ENCODE results near the gene OS9.

OS9 gene

GRCh38 chr12:57736741-57737466, 43.0 kb downstream of the OS9 start (continued):
- TF ChIP-seq GLIS1 (tag by site-specific recombination; IDR thresholded peaks at IDR 0.05), result peak; percentile 61
- 0 out of 2 replicates have a peak, but pooled peaks have one; percentile 18 for TF ChIP-seq ZNF223 (tag by site-specific recombination; IDR thresholded peaks at IDR 0.05)
- TF ChIP-seq EGR2 (tag by site-specific recombination; IDR thresholded peaks at IDR 0.05; ENCODE audit: low read depth), result peak; percentile 31; the same call in 1 of the 2 replicates

DNA sequence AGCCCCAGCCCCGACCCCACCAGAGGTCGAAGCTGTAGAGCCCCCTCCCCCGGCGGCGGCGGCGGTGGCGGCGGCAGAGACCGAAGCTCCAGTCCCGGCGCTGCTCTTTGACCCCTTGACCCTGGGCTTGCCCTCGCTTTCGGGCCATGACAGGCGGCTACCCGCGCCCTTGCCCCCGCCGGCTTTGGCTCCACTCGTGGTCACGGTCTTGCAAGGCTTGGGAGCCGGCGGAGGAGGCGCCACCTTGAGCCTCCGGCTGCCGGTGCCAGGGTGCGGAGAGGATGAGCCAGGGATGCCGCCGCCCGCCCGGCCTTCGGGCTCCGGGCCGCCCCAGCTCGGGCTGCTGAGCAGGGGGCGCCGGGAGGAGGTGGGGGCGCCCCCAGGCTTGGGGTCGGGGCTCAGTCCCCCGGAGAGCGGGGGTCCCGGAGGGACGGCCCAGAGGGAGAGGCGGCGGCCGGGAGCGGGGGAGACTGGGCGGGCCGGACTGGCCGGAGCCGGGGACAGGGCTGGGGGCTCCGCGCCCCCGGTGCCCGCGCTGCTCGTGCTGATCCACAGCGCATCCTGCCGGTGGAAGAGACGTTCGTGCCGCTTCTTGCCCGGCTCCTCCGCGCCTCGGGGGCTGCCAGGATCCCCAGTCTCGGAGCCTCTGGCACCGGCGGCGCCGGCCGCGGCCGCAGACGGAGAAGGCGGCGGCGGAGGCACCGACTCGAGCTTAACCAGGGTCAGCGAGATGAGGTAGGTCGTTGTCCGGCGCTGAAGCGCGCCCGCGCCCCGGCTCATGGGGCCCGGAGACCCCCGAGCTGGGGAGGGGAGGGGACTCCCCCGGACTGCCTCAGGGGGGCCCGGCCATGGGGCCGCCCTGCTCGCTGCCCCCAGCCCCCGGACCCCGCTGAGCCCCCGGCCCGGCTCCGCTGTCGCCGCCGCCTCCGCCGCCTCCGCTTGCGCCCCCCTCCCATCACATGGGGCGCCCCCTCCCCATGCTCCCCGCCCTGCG, 43.8 kb downstream of the OS9 start:
- ChIA-PET POLR2A (interaction anchor here (1.2 kb wide), 1 partner anchor 12 kb away, joined by 6 read pairs; no protein-coding TSS in a partner anchor), CTCF (interaction anchor here (1.1 to 4.8 kb wide), 3 partner anchors 13 to 154 kb away, joined by 3 to 55 read pairs (median 35); no protein-coding TSS in a partner anchor)
- Histone ChIP-seq H3K36me3 (ENCODE audit: control insufficient read depth in 2 of 2, insufficient read depth in 1 of 2, low read length in 2 of 2) (no peaks in the 10 kb centered on the region), H3K4me1 (ENCODE audit: control insufficient read depth, insufficient read depth, low read length) (peaks cover 6% of the 10 kb centered on the region; the same call in 1 of the 2 replicates), H3K4me3 (ENCODE audit: low read depth, low read length) (peak overlapping the region; percentile 37), H3K27ac (ENCODE audit: extremely low read depth, low read depth, low read length) (no peak overlapping the region; the same call in 1 of the 2 replicates), H3K9me3 (ENCODE audit: control insufficient read depth, insufficient read depth, low read depth, low read length) (no peaks in the 10 kb centered on the region)
- TF ChIP-seq ZBTB7A (tag by site-specific recombination; IDR thresholded peaks at IDR 0.05; ENCODE audit: low read depth) (peak; percentile 62; the same call in 1 of the 2 replicates), ZNF398 (tag by site-specific recombination; IDR thresholded peaks at IDR 0.05) (0 out of 2 replicates have a peak, but pooled peaks have one; percentile 6), IKZF3 (tag by site-specific recombination; IDR thresholded peaks at IDR 0.05) (no peak), ZSCAN30 (tag by site-specific recombination; IDR thresholded peaks at IDR 0.05) (no peak), ZNF184 (tag by site-specific recombination; IDR thresholded peaks at IDR 0.05) (no peak), EGR2 (tag by site-specific recombination; IDR thresholded peaks at IDR 0.05; ENCODE audit: low read depth) (no peak), ZNF16 (tag by site-specific recombination; IDR thresholded peaks at IDR 0.05; ENCODE audit: low read depth) (no peak), SALL2 (tag by site-specific recombination; IDR thresholded peaks at IDR 0.05; ENCODE audit: borderline replicate concordance) (no peak), ZNF324 (tag by site-specific recombination; IDR thresholded peaks at IDR 0.05) (no peak), ZNF560 (tag by site-specific recombination; IDR thresholded peaks at IDR 0.05; ENCODE audit: borderline replicate concordance) (peak; percentile 89), ZNF670 (tag by site-specific recombination; IDR thresholded peaks at IDR 0.05; ENCODE audit: low read depth) (no peak), ZNF169 (tag by site-specific recombination; IDR thresholded peaks at IDR 0.05) (no peak), ZNF530 (tag by site-specific recombination; IDR thresholded peaks at IDR 0.05; ENCODE audit: low read depth) (no peak), ZNF248 (tag by site-specific recombination; IDR thresholded peaks at IDR 0.05) (no peak), PRDM6 (tag by site-specific recombination; IDR thresholded peaks at IDR 0.05) (no peak), ZFHX2 (tag by site-specific recombination; conservative IDR thresholded peaks at IDR 0.05) (0 out of 2 replicates have a peak, but pooled peaks have one; percentile 6), ZNF311 (tag by site-specific recombination; IDR thresholded peaks at IDR 0.05; ENCODE audit: borderline replicate concordance) (no peak), PATZ1 (tag by site-specific recombination; IDR thresholded peaks at IDR 0.05) (peak; percentile 7), ZNF701 (tag by site-specific recombination; IDR thresholded peaks at IDR 0.05) (no peak), ZNF394 (tag by site-specific recombination; IDR thresholded peaks at IDR 0.05; ENCODE audit: borderline replicate concordance) (no peak), ZEB2 (tag by site-specific recombination; IDR thresholded peaks at IDR 0.05) (no peak), ZBTB8A (tag by site-specific recombination; IDR thresholded peaks at IDR 0.05) (peak; percentile 75; the same call in 1 of the 2 replicates)
- TF ChIP-seq, protein P1, sequence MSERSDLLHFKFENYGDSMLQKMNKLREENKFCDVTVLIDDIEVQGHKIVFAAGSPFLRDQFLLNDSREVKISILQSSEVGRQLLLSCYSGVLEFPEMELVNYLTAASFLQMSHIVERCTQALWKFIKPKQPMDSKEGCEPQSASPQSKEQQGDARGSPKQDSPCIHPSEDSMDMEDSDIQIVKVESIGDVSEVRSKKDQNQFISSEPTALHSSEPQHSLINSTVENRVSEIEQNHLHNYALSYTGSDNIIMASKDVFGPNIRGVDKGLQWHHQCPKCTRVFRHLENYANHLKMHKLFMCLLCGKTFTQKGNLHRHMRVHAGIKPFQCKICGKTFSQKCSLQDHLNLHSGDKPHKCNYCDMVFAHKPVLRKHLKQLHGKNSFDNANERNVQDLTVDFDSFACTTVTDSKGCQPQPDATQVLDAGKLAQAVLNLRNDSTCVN (tag by site-specific recombination; optimal IDR thresholded peaks at IDR 0.05), result peak; percentile 65
- TF ChIP-seq, protein P2, sequence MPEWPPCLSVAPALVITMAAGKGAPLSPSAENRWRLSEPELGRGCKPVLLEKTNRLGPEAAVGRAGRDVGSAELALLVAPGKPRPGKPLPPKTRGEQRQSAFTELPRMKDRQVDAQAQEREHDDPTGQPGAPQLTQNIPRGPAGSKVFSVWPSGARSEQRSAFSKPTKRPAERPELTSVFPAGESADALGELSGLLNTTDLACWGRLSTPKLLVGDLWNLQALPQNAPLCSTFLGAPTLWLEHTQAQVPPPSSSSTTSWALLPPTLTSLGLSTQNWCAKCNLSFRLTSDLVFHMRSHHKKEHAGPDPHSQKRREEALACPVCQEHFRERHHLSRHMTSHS (tag by site-specific recombination; IDR thresholded peaks at IDR 0.05), result no peak

All from HEK293 (cell line).